ENCODE measurements around the gene TAF1B.
"Not testable (repeated sequence)": the region's sequence is repeated elsewhere in the genome, so short reads cannot be mapped to it uniquely, and the experiment has no call there.

The TAF1B gene

GRCh38 chr2:9852881-9853280 is 9.6 kb downstream of the TAF1B start:
- no peak overlapping the region for H3K4me2 ChIP-seq (ENCODE audit: low read length, poor library complexity, severe bottlenecking)
- H3K4ac ChIP-seq (ENCODE audit: low read depth in 1 of 2, low read length in 2 of 2) = no peak overlapping the region
- no peak overlapping the region for H3K4me3 ChIP-seq (ENCODE audit: insufficient read depth in 1 of 2, low read depth in 1 of 2, low read length in 2 of 2)
- H3K9me3 ChIP-seq (ENCODE audit: control insufficient read depth, low read length) = peaks cover 10% of the 10 kb centered on the region
- no peak for DNase-seq
- H2BK12ac ChIP-seq (ENCODE audit: low read length in 2 of 2) = no peak overlapping the region
- no peak overlapping the region for H2BK5ac ChIP-seq (ENCODE audit: low read depth, low read length, poor library complexity, severe bottlenecking)
- H3K36me3 ChIP-seq (ENCODE audit: control insufficient read depth in 1 of 2, insufficient read depth in 2 of 2, low read depth in 1 of 2, low read length in 2 of 2) = peaks cover 21 to 96% of the 10 kb centered on the region in 2 experiments
- H4K8ac ChIP-seq (ENCODE audit: low read length) = no peak overlapping the region
- no peaks in the 10 kb centered on the region for H3K27me3 ChIP-seq (ENCODE audit: control insufficient read depth in 1 of 2, insufficient read depth in 1 of 2, low read length in 2 of 2)
- no peak overlapping the region for H3K18ac ChIP-seq (ENCODE audit: low read depth in 1 of 2, low read length in 2 of 2)
- H3K23ac ChIP-seq (ENCODE audit: low read length in 2 of 2) = no peak overlapping the region
- H2BK120ac ChIP-seq (ENCODE audit: low read depth, low read length) = no peak overlapping the region
- H2AK5ac ChIP-seq (ENCODE audit: low read length, severe bottlenecking) = no peak overlapping the region
- 100% methylated on average over 2 of the region's 2 CpGs for WGBS
- no peak overlapping the region for H2BK15ac ChIP-seq (ENCODE audit: low read depth, poor library complexity, severe bottlenecking)
- H3K9ac ChIP-seq (ENCODE audit: low read length) = no peak overlapping the region
- no peak overlapping the region for H3K14ac ChIP-seq (ENCODE audit: low read length in 2 of 2)
- peaks cover 13% of the 10 kb centered on the region for H3K79me1 ChIP-seq (replicated peaks; ENCODE audit: low read length, poor library complexity, severe bottlenecking)
- H4K91ac ChIP-seq (ENCODE audit: low read length) = no peak overlapping the region
- H2AFZ ChIP-seq (ENCODE audit: low read depth, low read length) = no peak overlapping the region
- no peak overlapping the region for H3K27ac ChIP-seq (ENCODE audit: low read length, poor library complexity, severe bottlenecking)
- no peaks in the 10 kb centered on the region for H3K4me1 ChIP-seq (ENCODE audit: control insufficient read depth, insufficient read depth, low read depth, low read length)

GRCh38 chr2:9857814-9858729 is 14.8 kb downstream of the TAF1B start:
- H3K4ac ChIP-seq (ENCODE audit: low read depth in 1 of 2, low read length in 2 of 2) = no peak overlapping the region
- H3K14ac ChIP-seq (ENCODE audit: low read length in 2 of 2) = no peak overlapping the region
- no peak overlapping the region for H3K23ac ChIP-seq (ENCODE audit: low read length in 2 of 2)
- no peak overlapping the region for H3K4me2 ChIP-seq (ENCODE audit: low read length, poor library complexity, severe bottlenecking)
- H3K4me3 ChIP-seq (ENCODE audit: insufficient read depth in 1 of 2, low read depth in 1 of 2, low read length in 2 of 2) = no peak overlapping the region
- H3K9ac ChIP-seq (ENCODE audit: low read length) = no peak overlapping the region
- H4K8ac ChIP-seq (ENCODE audit: low read length) = no peak overlapping the region
- no peak overlapping the region for H2AK5ac ChIP-seq (ENCODE audit: low read length, severe bottlenecking)
- no peak overlapping the region for H4K91ac ChIP-seq (ENCODE audit: low read length)
- 98% methylated on average over 7 of the region's 7 CpGs for WGBS
- peaks cover 9% of the 10 kb centered on the region for H3K79me1 ChIP-seq (replicated peaks; ENCODE audit: low read length, poor library complexity, severe bottlenecking)
- H3K4me1 ChIP-seq (ENCODE audit: control insufficient read depth, insufficient read depth, low read depth, low read length) = no peaks in the 10 kb centered on the region
- no peaks in the 10 kb centered on the region for H3K27me3 ChIP-seq (ENCODE audit: control insufficient read depth in 1 of 2, insufficient read depth in 1 of 2, low read length in 2 of 2)
- no peak overlapping the region for H3K18ac ChIP-seq (ENCODE audit: low read depth in 1 of 2, low read length in 2 of 2)
- H3K36me3 ChIP-seq (ENCODE audit: control insufficient read depth in 1 of 2, insufficient read depth in 2 of 2, low read depth in 1 of 2, low read length in 2 of 2) = peaks cover 32 to 80% of the 10 kb centered on the region in 2 experiments
- no peak overlapping the region for H2BK120ac ChIP-seq (ENCODE audit: low read depth, low read length)
- H2BK15ac ChIP-seq (ENCODE audit: low read depth, poor library complexity, severe bottlenecking) = no peak overlapping the region
- DNase-seq = no peak
- peaks cover 24% of the 10 kb centered on the region for H3K9me3 ChIP-seq (ENCODE audit: control insufficient read depth, low read length)
- H2BK12ac ChIP-seq (ENCODE audit: low read length in 2 of 2) = no peak overlapping the region
- H2AFZ ChIP-seq (ENCODE audit: low read depth, low read length) = no peak overlapping the region
- H2BK5ac ChIP-seq (ENCODE audit: low read depth, low read length, poor library complexity, severe bottlenecking) = no peak overlapping the region
- H3K27ac ChIP-seq (ENCODE audit: low read length, poor library complexity, severe bottlenecking) = no peak overlapping the region

GRCh38 chr2:9858730-9859068 is 15.4 kb downstream of the TAF1B start:
- H2BK12ac ChIP-seq (ENCODE audit: low read length in 2 of 2) = no peak overlapping the region
- H3K4me1 ChIP-seq (ENCODE audit: control insufficient read depth, insufficient read depth, low read depth, low read length) = no peaks in the 10 kb centered on the region
- no peak overlapping the region for H2BK120ac ChIP-seq (ENCODE audit: low read depth, low read length)
- WGBS = 90% methylated on average over 5 of the region's 5 CpGs
- DNase-seq = no peak
- H4K8ac ChIP-seq (ENCODE audit: low read length) = no peak overlapping the region
- H3K18ac ChIP-seq (ENCODE audit: low read depth in 1 of 2, low read length in 2 of 2) = no peak overlapping the region
- no peak overlapping the region for H2AFZ ChIP-seq (ENCODE audit: low read depth, low read length)
- peaks cover 29 to 74% of the 10 kb centered on the region in 2 experiments for H3K36me3 ChIP-seq (ENCODE audit: control insufficient read depth in 1 of 2, insufficient read depth in 2 of 2, low read depth in 1 of 2, low read length in 2 of 2)
- no peak overlapping the region for H3K9ac ChIP-seq (ENCODE audit: low read length)
- no peak overlapping the region for H3K4ac ChIP-seq (ENCODE audit: low read depth in 1 of 2, low read length in 2 of 2)
- H4K91ac ChIP-seq (ENCODE audit: low read length) = no peak overlapping the region
- H3K23ac ChIP-seq (ENCODE audit: low read length in 2 of 2) = no peak overlapping the region
- no peak overlapping the region for H3K14ac ChIP-seq (ENCODE audit: low read length in 2 of 2)
- no peaks in the 10 kb centered on the region for H3K27me3 ChIP-seq (ENCODE audit: control insufficient read depth in 1 of 2, insufficient read depth in 1 of 2, low read length in 2 of 2)
- H2AK5ac ChIP-seq (ENCODE audit: low read length, severe bottlenecking) = no peak overlapping the region
- H2BK5ac ChIP-seq (ENCODE audit: low read depth, low read length, poor library complexity, severe bottlenecking) = no peak overlapping the region
- peaks cover 24% of the 10 kb centered on the region for H3K9me3 ChIP-seq (ENCODE audit: control insufficient read depth, low read length)
- H3K27ac ChIP-seq (ENCODE audit: low read length, poor library complexity, severe bottlenecking) = no peak overlapping the region
- H3K79me1 ChIP-seq (replicated peaks; ENCODE audit: low read length, poor library complexity, severe bottlenecking) = peaks cover 9% of the 10 kb centered on the region
- H2BK15ac ChIP-seq (ENCODE audit: low read depth, poor library complexity, severe bottlenecking) = no peak overlapping the region
- no peak overlapping the region for H3K4me3 ChIP-seq (ENCODE audit: insufficient read depth in 1 of 2, low read depth in 1 of 2, low read length in 2 of 2)
- H3K4me2 ChIP-seq (ENCODE audit: low read length, poor library complexity, severe bottlenecking) = no peak overlapping the region

- H4K91ac ChIP-seq (ENCODE audit: low read length); H3K14ac ChIP-seq (ENCODE audit: low read length in 2 of 2); H4K8ac ChIP-seq (ENCODE audit: low read length); H3K4ac ChIP-seq (ENCODE audit: low read depth in 1 of 2, low read length in 2 of 2); H2BK5ac ChIP-seq (ENCODE audit: low read depth, low read length, poor library complexity, severe bottlenecking); H3K18ac ChIP-seq (ENCODE audit: low read depth in 1 of 2, low read length in 2 of 2); H3K27ac ChIP-seq (ENCODE audit: low read length, poor library complexity, severe bottlenecking); H3K4me1 ChIP-seq (ENCODE audit: control insufficient read depth, insufficient read depth, low read depth, low read length); H2BK120ac ChIP-seq (ENCODE audit: low read depth, low read length); DNase-seq; H2AK5ac ChIP-seq (ENCODE audit: low read length, severe bottlenecking); H3K23ac ChIP-seq (ENCODE audit: low read length in 2 of 2); H2BK12ac ChIP-seq (ENCODE audit: low read length in 2 of 2); H3K27me3 ChIP-seq (ENCODE audit: control insufficient read depth in 1 of 2, insufficient read depth in 1 of 2, low read length in 2 of 2); H3K4me3 ChIP-seq (ENCODE audit: insufficient read depth in 1 of 2, low read depth in 1 of 2, low read length in 2 of 2); H3K9ac ChIP-seq (ENCODE audit: low read length); H3K4me2 ChIP-seq (ENCODE audit: low read length, poor library complexity, severe bottlenecking); H3K79me1 ChIP-seq (replicated peaks; ENCODE audit: low read length, poor library complexity, severe bottlenecking); H2AFZ ChIP-seq (ENCODE audit: low read depth, low read length); H2BK15ac ChIP-seq (ENCODE audit: low read depth, poor library complexity, severe bottlenecking): not testable (repeated sequence)
- over 99% methylated on average over 21 of the region's 21 CpGs for WGBS
- H3K36me3 ChIP-seq (ENCODE audit: control insufficient read depth in 1 of 2, insufficient read depth in 2 of 2, low read depth in 1 of 2, low read length in 2 of 2) = peaks cover 22 to 50% of the 10 kb centered on the region in 2 experiments
- H3K9me3 ChIP-seq (ENCODE audit: control insufficient read depth, low read length) = peaks cover 24% of the 10 kb centered on the region
Observed at GRCh38 chr2:9860922-9861580, 17.8 kb downstream of the TAF1B start.

Data from mesenchymal stem cell (in vitro differentiated cells and primary cell).